A673 (cell line): ENCODE data around the gene GOLGA5.

Experiments used
- CTCF ChIP-seq: fragments of 300-800, 200-600 bp; sonication (generic); conservative IDR thresholded peaks from 2 replicates; pipeline ENCODE4 v1.5.1; 2017; ENCODE audit warnings: low read depth, mild to moderate bottlenecking, antibody characterized with exemption, low read length, moderate library complexity, mixed read lengths
- EZH2 ChIP-seq: fragments of 200-600 bp; sonication (generic); IDR thresholded peaks from 2 replicates; pipeline ENCODE4 v1.6.1; 2017; ENCODE audit warnings: borderline replicate concordance, low read depth, mild to moderate bottlenecking, mixed read lengths, antibody characterized with exemption, low read length; ENCODE audit not compliant: poor library complexity, severe bottlenecking

GRCh38 chr14:92797935-92798653 lies 4.0 kb downstream of the GOLGA5 start:
- TF ChIP-seq CTCF, result no peak
- TF ChIP-seq EZH2, result no peak
